Neural cell (in vitro differentiated cells): ENCODE data around the gene ITGAL.

Experiments used
- EP300 ChIP-seq: fragments of 450-650 bp; conservative IDR thresholded peaks from 2 replicates; pipeline ENCODE4 v1.6.1; 2014; ENCODE audit warnings: antibody characterized with exemption, mild to moderate bottlenecking, moderate library complexity; ENCODE audit not compliant: poor library complexity, severe bottlenecking
- EZH2 ChIP-seq: fragments of 200-600, 300-800 bp; shearing (Covaris generic), sonication (generic); IDR thresholded peaks from 2 replicates; pipeline ENCODE4 v1.6.1; 2014; ENCODE audit warnings: antibody characterized with exemption, low read length, borderline replicate concordance, mild to moderate bottlenecking; ENCODE audit not compliant: insufficient read depth, poor library complexity, severe bottlenecking
- MXI1 ChIP-seq: fragments of 450-650 bp; conservative IDR thresholded peaks from 2 replicates; pipeline ENCODE4 v1.6.1; 2014; ENCODE audit warnings: antibody characterized with exemption, mild to moderate bottlenecking; ENCODE audit not compliant: poor library complexity, severe bottlenecking
- POLR2AphosphoS5 ChIP-seq: IDR thresholded peaks from 2 replicates; pipeline ENCODE4 v1.6.1; 2012
- TF ChIP-seq, protein P1 (sequence below): fragments of 450-650 bp; IDR thresholded peaks from 2 replicates; pipeline ENCODE4 v1.5.1; 2014; ENCODE audit warnings: antibody characterized with exemption, mild to moderate bottlenecking, moderate library complexity; ENCODE audit not compliant: poor library complexity, severe bottlenecking
- TF ChIP-seq, protein P2 (sequence below): IDR thresholded peaks from 2 replicates; pipeline ENCODE4 v1.6.1; 2012; ENCODE audit warnings: borderline replicate concordance

DNA sequence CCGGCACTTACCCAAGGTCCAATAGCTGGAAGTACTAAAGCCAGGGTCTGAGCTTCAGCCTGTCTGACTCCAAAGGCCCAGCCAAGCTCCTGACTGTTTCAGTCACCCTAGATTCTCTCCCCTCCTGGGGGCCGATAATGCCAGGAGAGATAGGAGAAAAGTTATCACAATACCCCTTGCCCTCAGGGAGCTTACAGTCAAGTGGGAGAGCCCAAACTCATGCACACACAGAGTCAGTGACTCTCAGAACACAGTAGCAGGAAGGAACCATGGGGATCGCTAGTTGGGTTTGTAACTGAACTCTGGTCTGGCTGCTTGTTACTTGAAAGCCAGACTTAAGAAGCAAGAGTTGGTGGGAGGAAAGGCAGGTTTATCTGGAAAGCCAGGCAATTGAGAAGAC lies 39.0 kb downstream of the ITGAL start:
- no peak for TF ChIP-seq EZH2
- TF ChIP-seq, protein P1, sequence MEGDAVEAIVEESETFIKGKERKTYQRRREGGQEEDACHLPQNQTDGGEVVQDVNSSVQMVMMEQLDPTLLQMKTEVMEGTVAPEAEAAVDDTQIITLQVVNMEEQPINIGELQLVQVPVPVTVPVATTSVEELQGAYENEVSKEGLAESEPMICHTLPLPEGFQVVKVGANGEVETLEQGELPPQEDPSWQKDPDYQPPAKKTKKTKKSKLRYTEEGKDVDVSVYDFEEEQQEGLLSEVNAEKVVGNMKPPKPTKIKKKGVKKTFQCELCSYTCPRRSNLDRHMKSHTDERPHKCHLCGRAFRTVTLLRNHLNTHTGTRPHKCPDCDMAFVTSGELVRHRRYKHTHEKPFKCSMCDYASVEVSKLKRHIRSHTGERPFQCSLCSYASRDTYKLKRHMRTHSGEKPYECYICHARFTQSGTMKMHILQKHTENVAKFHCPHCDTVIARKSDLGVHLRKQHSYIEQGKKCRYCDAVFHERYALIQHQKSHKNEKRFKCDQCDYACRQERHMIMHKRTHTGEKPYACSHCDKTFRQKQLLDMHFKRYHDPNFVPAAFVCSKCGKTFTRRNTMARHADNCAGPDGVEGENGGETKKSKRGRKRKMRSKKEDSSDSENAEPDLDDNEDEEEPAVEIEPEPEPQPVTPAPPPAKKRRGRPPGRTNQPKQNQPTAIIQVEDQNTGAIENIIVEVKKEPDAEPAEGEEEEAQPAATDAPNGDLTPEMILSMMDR: no peak
- no peak for TF ChIP-seq POLR2AphosphoS5
- TF ChIP-seq MXI1: no peak
- TF ChIP-seq EP300: no peak
- TF ChIP-seq, protein P2, sequence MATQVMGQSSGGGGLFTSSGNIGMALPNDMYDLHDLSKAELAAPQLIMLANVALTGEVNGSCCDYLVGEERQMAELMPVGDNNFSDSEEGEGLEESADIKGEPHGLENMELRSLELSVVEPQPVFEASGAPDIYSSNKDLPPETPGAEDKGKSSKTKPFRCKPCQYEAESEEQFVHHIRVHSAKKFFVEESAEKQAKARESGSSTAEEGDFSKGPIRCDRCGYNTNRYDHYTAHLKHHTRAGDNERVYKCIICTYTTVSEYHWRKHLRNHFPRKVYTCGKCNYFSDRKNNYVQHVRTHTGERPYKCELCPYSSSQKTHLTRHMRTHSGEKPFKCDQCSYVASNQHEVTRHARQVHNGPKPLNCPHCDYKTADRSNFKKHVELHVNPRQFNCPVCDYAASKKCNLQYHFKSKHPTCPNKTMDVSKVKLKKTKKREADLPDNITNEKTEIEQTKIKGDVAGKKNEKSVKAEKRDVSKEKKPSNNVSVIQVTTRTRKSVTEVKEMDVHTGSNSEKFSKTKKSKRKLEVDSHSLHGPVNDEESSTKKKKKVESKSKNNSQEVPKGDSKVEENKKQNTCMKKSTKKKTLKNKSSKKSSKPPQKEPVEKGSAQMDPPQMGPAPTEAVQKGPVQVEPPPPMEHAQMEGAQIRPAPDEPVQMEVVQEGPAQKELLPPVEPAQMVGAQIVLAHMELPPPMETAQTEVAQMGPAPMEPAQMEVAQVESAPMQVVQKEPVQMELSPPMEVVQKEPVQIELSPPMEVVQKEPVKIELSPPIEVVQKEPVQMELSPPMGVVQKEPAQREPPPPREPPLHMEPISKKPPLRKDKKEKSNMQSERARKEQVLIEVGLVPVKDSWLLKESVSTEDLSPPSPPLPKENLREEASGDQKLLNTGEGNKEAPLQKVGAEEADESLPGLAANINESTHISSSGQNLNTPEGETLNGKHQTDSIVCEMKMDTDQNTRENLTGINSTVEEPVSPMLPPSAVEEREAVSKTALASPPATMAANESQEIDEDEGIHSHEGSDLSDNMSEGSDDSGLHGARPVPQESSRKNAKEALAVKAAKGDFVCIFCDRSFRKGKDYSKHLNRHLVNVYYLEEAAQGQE: no peak
